ENCODE data around the gene NDNF.

NDNF gene

GRCh38 chr4:121071640-121072223, 603 bp downstream of the NDNF start:
- no peak for DNase-seq

- peak; percentile 76 for DNase-seq
These were observed 1.4 kb downstream of the NDNF start for GRCh38 chr4:121070696-121071639.

- no peak for DNase-seq
These were observed 2.1 kb downstream of the NDNF start for GRCh38 chr4:121070274-121070673.

- DNase-seq = no peak
These were observed 2.9 kb downstream of the NDNF start for GRCh38 chr4:121069430-121069829.

DNA sequence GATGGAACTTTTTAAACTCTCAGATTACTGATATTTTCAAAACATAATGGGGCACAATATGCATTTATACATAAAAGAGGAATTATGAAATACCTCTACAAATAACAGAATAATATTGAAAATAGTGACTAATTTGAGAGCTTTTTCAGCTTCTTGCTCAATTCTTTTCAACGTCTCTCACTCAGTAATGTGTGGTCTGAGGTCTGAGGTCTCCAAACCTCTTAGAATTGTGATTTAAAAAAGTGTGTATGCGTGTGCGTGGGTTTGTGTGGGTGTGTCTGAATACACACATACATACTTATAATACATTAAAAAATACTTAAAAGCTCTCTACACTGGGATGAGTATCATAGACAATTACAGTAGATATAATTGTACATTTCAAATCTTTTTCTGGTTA, 7.9 kb downstream of the NDNF start:
- no peak for DNase-seq

DNA sequence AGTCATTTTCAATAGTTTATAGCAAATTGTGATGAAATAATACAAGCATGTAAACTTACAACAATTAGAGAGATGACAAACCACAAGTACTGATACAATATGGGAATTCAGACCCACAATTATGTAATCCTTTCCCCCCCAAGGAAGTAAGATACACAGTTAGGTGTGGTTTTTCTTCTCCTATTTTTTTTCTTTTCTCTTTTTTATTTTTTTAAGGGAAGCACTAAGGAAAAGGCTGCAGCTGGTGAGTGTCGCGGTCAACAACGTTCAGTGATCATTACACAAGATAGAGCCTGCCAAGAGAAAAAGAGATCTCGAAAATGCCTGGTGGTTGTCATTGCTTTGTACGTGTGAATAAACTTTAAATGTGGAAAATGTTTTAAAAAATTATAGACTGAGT, 9.8 kb downstream of the NDNF start:
- DNase-seq = no peak

DNA sequence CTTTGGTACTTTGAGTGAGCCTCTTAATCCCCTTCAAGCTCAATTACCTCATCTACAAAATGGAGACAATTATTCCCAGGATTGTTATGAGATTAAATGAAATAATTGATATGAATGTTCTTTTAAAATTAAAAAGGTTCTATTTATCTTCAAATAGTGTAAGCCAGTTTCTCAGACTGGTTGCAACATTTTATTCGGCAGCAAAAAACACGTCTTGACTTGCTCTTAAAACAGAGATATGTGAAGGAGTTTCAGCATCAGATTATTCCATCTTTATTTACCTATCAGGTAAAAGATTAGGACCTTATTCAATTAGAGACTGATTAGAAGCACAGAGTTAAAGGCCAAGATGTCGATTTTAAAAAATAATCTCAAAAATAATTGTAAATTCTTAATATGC, 10.5 kb downstream of the NDNF start:
- DNase-seq = no peak

GRCh38 chr4:121061215-121061614, 11.1 kb downstream of the NDNF start:
- DNase-seq = no peak

GRCh38 chr4:121057466-121057922, 14.8 kb downstream of the NDNF start:
- no peak for DNase-seq

DNA sequence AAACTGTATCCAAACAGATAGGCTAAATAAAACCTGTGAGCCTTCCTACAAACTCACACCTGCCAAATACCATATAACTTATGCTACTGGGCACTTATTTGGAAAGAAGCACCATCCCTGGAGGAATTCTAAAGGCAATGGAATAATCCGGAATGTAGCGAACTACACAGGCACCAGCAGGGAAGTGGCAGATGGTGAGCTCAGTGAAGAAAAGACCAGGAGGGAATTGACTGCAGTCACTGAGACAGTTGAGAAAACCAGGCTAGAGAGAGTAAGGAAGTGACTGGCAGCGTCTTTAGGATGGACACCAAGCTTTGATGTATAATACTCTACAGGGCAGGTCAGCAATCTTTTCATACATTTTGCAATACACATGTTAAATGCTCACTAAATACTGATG, 16.3 kb downstream of the NDNF start:
- DNase-seq = no peak

- no peak for DNase-seq
These were observed 18.0 kb downstream of the NDNF start for GRCh38 chr4:121054373-121054772.

- DNase-seq = no peak
These were observed 18.7 kb downstream of the NDNF start for GRCh38 chr4:121053601-121054143.

GRCh38 chr4:121050300-121050699, 22.0 kb downstream of the NDNF start:
- DNase-seq = no peak

- no peak for DNase-seq
These were observed 23.2 kb downstream of the NDNF start for GRCh38 chr4:121049072-121049599.

GRCh38 chr4:121048165-121048564, 24.2 kb downstream of the NDNF start:
- DNase-seq = no peak

DNA sequence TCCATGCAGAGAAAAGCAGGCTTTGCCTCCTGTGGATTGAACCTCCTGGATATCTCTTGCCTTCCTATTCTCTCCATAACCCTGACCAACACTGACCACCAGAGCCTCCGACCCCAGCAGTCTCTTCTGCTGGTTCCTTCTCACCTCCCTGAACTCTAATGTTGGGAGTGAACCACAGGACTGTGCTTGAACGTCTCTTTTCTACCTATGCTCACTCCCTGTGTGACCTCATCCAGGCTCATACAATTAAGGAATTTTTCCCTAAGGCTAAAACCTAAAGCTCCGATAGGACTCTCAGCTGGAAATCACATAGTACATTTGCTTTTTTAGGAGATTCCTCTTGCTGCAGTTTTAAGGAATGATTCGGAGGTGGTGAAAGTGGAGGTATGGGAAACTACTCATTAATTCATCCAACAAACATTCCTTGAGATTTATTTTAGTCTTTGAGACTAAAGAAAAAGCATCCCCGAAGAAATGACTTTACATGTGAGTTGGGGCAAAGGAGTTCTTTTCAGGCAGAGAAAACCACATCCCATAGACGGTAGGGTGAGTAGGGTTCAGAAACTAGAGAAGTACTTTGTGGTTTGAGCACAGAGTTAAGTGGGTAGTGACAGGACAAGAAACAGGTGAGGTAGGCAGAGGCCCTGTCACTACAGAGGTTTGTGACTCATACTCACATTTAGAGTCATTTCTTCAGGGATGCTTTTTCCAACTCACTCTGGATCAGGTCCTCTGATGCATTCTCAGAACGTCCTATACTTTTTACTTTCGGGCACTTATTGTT, 30.8 kb downstream of the NDNF start:
- no peak for DNase-seq

DNA sequence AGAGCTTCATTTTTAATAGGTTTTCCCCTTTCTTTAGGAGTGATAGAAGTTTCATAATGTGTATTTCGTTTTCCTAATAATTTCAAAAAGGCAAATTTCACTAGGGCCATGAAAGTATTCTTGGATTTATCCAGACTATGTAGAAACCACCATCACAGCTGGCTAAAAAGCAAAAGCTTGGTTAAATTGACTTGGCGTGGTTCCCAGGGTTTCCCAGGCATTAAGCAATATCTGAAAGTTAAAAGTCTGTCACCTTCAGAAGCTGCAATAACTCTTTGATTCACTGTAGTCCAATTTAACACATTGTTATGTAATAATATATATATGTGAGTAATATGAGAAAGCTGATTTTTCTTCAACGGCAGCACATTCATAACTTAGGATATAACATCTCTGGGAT, 38.3 kb downstream of the NDNF start:
- DNase-seq = no peak

DNA sequence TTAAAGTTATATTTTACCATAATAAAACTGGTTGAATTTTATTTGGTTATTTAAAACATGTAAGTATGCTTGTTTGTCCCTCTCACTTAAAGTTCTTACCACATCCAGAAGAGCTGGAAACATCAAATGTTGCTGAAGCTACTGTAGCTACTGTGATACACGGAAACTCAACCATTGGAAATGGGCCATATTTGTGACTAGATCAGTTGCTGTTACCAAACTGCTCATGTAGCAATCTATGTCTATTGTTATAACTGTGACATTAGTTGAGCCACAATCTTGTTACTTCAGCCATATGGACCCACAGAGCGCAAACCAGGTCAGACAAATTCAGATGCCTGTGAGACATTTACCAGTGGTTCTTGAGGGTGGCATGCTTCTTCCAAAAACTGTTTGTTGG, 41.6 kb downstream of the NDNF start:
- DNase-seq = no peak

GRCh38 chr4:121030131-121030530, 42.2 kb downstream of the NDNF start:
- no peak for DNase-seq

GRCh38 chr4:121026034-121026433, 46.3 kb downstream of the NDNF start:
- no peak for DNase-seq

GRCh38 chr4:121025540-121025939, 46.8 kb downstream of the NDNF start:
- DNase-seq = no peak

GRCh38 chr4:121018543-121018942, 53.8 kb downstream of the NDNF start:
- no peak for DNase-seq

DNA sequence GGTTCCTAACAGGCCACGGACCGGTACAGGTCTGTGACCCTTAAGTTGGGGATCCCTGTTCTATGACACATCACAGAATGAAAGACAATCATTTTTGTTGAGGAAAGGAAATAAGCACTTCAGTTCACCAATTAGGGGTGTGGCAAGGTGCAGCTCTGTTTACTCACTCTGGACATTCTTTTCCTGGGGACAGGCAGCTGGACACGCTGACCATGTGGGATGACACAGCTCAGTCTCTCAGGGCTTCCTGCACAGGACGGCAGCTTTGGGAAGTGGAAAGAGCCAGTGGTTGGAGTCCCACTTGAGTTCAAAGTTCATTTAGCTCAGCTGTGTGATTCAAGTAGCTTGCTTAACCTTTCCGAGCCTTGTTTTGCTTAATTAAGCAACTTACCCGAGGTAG, 55.7 kb downstream of the NDNF start:
- DNase-seq = no peak
